22Rv1 (cell line): ENCODE measurements around the gene CDK5RAP2.

Source experiments
- ZFX ChIP-seq: fragments of 450-650 bp; IDR thresholded peaks from 2 replicates; pipeline ENCODE4 v1.6.1; 2017; ENCODE audit warnings: antibody characterized with exemption, borderline replicate concordance
- TF ChIP-seq, protein P1 (sequence below): fragments of 450-650 bp; IDR thresholded peaks from 2 replicates; pipeline ENCODE4 v1.5.1; 2017; ENCODE audit warnings: mild to moderate bottlenecking

DNA sequence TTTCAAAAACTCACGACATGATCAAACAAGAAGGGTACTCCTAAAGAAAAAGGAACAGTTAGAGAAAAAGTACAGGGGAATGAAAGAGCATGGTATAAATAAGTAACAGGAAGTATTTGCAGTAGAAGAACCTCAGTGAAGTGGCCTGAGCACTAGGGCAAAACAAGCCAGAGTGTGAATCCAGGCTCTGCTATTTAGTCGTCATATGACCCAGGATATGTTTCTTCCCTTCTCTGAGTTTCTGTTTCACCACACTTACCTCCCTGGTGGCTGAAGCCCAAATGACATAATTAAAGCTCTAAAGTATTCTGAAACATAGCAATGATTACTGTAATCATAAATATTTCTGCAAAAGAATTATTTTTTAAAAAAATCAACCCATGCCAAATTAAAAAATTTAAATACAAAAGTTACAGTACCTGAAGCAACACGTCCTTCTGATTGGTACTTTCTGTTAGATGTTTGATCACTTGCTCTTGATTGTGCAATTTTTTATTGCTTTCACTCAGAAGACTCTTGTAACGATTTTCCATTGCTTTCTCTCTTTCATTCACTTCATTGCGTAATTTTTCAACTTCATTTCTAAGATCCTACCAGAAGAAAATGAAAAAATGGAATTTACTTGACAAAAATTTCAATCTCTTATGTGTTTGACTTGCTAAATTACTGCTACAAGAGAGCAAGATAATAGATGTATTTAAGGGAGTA is 88.9 kb downstream of the CDK5RAP2 start:
- TF ChIP-seq, protein P1, sequence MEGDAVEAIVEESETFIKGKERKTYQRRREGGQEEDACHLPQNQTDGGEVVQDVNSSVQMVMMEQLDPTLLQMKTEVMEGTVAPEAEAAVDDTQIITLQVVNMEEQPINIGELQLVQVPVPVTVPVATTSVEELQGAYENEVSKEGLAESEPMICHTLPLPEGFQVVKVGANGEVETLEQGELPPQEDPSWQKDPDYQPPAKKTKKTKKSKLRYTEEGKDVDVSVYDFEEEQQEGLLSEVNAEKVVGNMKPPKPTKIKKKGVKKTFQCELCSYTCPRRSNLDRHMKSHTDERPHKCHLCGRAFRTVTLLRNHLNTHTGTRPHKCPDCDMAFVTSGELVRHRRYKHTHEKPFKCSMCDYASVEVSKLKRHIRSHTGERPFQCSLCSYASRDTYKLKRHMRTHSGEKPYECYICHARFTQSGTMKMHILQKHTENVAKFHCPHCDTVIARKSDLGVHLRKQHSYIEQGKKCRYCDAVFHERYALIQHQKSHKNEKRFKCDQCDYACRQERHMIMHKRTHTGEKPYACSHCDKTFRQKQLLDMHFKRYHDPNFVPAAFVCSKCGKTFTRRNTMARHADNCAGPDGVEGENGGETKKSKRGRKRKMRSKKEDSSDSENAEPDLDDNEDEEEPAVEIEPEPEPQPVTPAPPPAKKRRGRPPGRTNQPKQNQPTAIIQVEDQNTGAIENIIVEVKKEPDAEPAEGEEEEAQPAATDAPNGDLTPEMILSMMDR: no peak
- no peak for TF ChIP-seq ZFX
